Measurements from ENCODE around the gene ARHGAP10.
"Not testable (repeated sequence)": the region's sequence is repeated elsewhere in the genome, so short reads cannot be mapped to it uniquely, and the experiment has no call there.

Gene ARHGAP10

GRCh38 chr4:147854154-147854553 lies 122.3 kb downstream of the ARHGAP10 start:
- DNase-seq = no peak

GRCh38 chr4:147855571-147856009 lies 123.7 kb downstream of the ARHGAP10 start:
- DNase-seq = no peak

DNA sequence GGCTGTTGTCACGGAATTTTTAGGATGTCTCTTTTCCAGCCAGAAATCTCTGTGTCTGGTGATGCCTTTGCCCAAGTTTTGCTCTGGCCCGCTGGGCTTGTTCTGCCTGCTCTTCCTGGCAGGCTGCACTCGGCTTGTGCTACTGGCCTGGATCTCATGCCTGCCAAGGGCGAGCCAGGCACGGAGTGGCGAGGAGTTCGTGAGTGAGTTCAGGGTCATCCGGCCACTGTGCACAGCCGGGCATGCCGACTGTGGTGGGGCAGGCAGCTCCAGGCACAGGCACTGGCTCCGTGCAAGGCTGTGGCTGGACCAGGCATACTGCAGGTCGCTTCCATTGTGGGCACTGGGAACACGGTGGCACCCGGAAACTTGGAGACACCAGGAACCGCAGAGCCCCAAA lies 129.1 kb downstream of the ARHGAP10 start:
- DNase-seq = no peak

DNA sequence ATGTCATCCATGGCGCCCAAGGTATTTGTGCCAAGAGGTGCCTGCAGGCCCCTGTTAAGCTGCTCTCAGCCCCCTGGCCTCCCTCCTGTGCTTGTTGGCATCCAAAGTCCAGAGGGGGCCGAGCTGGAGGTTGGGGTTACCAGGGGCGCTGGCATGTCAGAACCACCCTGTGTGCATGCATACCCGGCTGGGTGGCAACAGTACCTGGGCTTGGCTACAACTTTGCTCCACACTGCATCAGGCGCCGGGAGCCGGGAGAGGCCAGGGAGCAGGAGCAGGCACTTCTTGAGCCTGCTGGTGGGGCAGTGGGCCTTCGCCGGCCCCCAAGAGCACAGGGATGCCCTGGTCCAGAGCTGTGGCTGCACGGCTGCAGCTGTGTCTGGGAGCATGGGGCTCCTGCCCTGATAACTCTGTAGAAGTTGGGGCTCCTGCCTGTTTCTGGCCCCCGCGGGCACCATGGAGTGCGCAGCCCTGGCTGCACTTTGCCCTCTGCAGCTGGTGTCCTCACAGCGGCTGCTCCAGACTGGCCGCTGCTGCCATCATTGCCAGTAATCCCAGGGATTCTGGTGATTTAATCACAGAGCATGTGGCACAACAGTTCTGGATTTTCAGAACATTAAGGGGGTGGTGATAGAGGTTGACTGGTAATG lies 130.3 kb downstream of the ARHGAP10 start:
- DNase-seq = no peak

DNA sequence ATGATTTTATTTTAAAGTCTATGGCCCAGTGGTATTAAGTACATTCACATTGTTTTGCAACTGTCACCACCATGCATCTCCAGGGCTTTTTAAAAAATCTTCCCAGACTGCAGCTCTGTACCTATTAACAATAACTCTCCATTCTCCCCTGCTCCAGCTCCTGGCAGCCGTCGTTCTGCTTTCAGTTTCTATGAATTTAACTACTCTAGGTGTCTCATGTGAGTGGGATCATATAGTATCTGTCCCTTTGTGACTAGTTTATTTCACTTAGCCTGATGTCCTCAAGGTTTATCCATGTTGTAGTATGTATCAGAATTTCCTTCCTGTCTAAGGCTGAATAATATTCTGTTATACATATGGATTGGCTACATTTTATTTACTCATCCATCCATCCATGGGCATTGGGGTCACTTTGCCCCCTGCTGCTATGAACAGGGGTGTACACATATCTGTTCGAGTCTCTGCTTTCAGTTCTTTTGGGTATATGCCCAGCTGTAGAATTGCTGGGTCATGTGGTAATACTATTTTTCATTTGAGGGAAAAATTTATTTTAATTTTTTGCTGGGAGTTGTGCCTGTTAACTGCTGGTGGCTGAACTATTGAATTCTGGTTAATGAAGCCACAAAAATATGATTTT lies 131.3 kb downstream of the ARHGAP10 start:
- DNase-seq = no peak

- no peak for DNase-seq
Observed at GRCh38 chr4:147863808-147864472, 132.1 kb downstream of the ARHGAP10 start.

DNA sequence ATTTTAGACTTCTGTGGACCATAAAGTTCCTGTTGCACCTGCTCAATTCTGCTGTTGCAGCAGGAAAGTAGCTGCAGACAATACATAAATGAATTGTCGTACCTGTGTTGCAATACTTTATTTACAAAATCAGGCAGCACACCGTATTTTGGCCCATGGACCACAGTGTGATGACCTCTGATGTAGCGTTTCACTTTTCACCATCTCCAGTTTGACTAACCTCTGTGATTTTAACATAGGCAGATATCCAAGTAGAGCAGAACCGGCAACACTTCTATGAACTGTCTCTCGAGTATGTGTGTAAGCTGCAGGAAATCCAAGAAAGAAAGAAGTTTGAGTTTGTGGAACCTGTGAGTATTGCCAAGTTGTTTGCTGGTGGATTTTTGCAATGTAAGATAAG lies 132.7 kb downstream of the ARHGAP10 start:
- DNase-seq = no peak

GRCh38 chr4:147865926-147866325 lies 134.0 kb downstream of the ARHGAP10 start:
- no peak for DNase-seq

DNA sequence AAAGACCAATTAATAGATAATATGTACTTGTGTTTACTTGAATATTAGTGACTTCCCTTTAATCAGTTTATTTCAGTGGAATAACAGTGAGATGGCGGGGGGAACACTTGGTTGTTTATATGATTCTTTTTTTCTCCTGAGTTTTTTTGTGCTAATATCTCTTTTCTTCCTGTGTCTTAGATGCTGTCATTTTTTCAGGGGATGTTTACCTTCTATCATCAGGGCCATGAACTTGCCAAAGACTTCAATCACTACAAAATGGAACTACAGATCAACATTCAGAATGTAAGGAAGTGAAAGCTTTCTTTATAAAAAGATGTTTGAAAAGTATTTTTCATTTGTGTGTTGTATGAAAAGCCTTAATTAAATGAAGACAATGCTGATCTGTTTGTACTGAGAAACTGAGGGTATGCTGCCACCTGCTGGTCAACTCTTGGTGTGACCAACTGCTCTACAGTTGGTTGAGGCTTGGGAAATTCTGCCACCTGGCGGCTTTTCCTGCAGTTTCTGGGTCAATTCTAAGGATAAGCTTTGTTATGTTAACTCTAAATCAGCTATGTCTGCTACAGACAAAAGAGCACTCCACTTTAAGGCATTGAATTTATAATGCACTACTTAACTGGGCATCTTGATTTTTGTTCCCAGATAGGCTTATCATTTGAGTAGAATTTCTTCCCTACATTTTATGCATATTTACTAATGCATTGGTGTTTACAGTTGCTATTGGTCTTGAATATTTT lies 134.8 kb downstream of the ARHGAP10 start:
- peak; percentile 31 for DNase-seq

GRCh38 chr4:147874109-147874508 lies 142.2 kb downstream of the ARHGAP10 start:
- no peak for DNase-seq

DNA sequence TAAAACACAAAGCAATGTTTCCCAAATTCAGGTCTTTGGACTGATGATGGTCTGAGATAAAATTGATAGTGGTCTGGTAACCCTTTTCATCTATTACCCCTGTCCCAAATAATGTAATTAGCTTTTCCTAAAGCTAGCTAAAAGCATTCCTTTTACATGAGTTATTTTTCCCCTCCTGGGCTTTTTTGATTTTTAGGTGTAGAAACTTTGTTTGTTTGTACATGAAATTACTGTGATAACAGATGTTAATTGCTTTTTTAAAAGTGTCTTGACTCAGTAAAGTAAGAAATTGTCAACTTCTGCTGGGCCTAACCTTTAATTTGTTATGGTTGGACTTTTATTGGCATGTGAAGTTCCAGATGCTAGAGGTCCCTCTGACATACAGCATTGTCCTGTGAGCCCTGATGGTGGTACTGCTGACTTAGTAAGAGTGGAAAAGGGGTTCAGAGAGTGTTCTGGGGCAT lies 145.5 kb downstream of the ARHGAP10 start:
- DNase-seq = no peak

- DNase-seq = no peak
Observed at GRCh38 chr4:147879676-147880075, 147.8 kb downstream of the ARHGAP10 start.

DNA sequence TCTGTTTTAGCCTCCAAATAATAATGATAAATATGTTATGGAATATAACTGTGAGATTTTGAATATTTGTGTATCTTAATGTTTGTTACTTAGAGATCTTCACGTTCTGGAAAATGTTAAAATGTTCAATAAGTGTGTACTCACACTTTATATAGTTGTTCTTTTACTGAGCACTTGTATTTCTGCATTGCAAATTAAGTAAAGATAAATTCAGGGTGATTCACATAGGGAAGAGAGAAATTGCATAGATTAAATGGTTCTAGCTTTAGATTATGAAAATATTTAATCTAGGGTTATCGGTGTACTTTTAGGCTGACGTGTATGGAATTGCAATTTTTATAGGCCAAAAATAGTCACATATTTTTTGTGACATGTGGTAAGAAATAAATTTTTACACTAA lies 148.6 kb downstream of the ARHGAP10 start:
- DNase-seq = no peak

- no peak for DNase-seq
Observed at GRCh38 chr4:147884536-147884935, 152.6 kb downstream of the ARHGAP10 start.

- not testable (repeated sequence) for DNase-seq
Observed at GRCh38 chr4:147885216-147885615, 153.3 kb downstream of the ARHGAP10 start.

GRCh38 chr4:147891476-147892115 lies 159.7 kb downstream of the ARHGAP10 start:
- DNase-seq = no peak

DNA sequence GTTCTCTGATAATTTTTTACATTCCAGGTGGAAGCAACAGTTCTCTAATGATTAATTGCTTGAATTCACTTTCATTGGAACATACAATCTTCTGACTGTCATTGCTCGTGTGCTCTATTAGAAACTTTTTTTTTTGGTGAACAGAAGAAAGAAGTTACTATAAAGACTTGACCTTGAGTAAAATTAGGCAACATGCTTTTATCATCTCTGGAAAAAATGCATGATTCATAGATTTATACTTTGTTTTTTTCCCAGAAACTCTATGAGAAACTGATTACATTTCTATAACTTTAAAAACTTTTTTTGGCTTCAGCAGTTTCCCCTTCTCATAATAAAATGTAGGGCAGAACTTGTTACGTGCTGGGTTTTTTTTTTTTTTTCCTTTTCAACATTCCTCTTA lies 167.6 kb downstream of the ARHGAP10 start:
- no peak for DNase-seq

- no peak for DNase-seq
Observed at GRCh38 chr4:147901388-147901787, 169.5 kb downstream of the ARHGAP10 start.

GRCh38 chr4:147901916-147902315 lies 170.0 kb downstream of the ARHGAP10 start:
- DNase-seq = no peak

- DNase-seq = no peak
Observed at GRCh38 chr4:147909225-147909624, 177.3 kb downstream of the ARHGAP10 start.

- no peak for DNase-seq
Observed at GRCh38 chr4:147910315-147910714, 178.4 kb downstream of the ARHGAP10 start.

DNA sequence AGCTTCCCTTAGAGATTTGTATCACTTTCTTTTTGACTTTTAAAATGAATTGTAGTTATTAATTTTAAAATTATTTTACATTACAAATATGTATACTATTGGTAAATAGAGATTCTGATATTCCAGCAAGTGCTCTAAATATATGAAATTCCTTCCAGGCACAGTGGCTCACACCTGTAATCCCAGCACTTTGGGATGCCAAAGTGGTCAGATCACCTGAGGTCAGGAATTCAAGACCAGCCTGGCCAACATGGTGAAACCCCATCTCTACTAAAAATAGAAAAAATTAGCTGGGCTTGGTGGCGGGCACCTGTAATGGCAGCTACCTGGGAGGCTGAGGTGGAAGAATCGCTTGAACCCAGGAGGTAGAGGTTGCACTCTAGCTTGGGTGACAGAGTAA lies 180.2 kb downstream of the ARHGAP10 start:
- not testable (repeated sequence) for DNase-seq

- DNase-seq = no peak
Observed at GRCh38 chr4:147913137-147913536, 181.2 kb downstream of the ARHGAP10 start.
